ENCODE data around the gene PKP1.

GRCh38 chr1:201366696-201367095 lies 83.4 kb downstream of the PKP1 start:
- TF ChIP-seq, protein P1, sequence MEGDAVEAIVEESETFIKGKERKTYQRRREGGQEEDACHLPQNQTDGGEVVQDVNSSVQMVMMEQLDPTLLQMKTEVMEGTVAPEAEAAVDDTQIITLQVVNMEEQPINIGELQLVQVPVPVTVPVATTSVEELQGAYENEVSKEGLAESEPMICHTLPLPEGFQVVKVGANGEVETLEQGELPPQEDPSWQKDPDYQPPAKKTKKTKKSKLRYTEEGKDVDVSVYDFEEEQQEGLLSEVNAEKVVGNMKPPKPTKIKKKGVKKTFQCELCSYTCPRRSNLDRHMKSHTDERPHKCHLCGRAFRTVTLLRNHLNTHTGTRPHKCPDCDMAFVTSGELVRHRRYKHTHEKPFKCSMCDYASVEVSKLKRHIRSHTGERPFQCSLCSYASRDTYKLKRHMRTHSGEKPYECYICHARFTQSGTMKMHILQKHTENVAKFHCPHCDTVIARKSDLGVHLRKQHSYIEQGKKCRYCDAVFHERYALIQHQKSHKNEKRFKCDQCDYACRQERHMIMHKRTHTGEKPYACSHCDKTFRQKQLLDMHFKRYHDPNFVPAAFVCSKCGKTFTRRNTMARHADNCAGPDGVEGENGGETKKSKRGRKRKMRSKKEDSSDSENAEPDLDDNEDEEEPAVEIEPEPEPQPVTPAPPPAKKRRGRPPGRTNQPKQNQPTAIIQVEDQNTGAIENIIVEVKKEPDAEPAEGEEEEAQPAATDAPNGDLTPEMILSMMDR (IDR thresholded peaks at IDR 0.05): no peak
- no peak for TF ChIP-seq POLR2A (IDR thresholded peaks at IDR 0.05)
